Measurements from ENCODE around the gene NKX6-1.

DNA sequence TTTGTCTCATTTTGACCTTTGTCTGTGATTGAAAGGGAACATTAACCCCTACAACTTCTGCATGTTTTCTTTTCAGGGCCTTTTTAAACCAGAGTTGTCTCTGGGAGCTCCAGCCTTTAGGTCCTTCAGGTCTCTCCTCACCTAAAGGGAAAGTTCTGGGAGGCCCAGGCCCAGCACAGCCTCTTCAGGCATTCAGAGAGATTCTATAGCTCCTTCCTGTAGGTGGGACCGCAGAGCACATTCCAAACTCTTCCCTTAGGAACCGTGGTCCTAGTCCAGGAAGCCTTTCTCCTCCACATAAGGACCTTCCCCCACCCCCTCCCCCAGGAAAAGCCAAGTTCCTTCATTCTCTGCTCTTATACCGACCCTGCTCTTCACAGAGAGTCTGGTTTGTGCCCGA, 14.9 kb downstream of the NKX6-1 start:
- TF ChIP-seq, protein P1, sequence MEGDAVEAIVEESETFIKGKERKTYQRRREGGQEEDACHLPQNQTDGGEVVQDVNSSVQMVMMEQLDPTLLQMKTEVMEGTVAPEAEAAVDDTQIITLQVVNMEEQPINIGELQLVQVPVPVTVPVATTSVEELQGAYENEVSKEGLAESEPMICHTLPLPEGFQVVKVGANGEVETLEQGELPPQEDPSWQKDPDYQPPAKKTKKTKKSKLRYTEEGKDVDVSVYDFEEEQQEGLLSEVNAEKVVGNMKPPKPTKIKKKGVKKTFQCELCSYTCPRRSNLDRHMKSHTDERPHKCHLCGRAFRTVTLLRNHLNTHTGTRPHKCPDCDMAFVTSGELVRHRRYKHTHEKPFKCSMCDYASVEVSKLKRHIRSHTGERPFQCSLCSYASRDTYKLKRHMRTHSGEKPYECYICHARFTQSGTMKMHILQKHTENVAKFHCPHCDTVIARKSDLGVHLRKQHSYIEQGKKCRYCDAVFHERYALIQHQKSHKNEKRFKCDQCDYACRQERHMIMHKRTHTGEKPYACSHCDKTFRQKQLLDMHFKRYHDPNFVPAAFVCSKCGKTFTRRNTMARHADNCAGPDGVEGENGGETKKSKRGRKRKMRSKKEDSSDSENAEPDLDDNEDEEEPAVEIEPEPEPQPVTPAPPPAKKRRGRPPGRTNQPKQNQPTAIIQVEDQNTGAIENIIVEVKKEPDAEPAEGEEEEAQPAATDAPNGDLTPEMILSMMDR (conservative IDR thresholded peaks at IDR 0.05) = no peak
- no peak for TF ChIP-seq ZFX (IDR thresholded peaks at IDR 0.05)

All from C4-2B (cell line).